Neural cell (in vitro differentiated cells): ENCODE measurements around the gene COL13A1. TPM values are rescaled to one million over a fixed set of nuclear protein-coding genes. Genes with fewer than 3 reads are reported as not detected.

Experiments
- H2AFZ ChIP-seq: fragments of 200-600, 300-800 bp; sonication (generic), shearing (Covaris generic); 2 replicates; pipeline ENCODE4 v1.6.0; 2014; ENCODE audit warnings: low read depth, mild to moderate bottlenecking, antibody characterized with exemption, low read length, moderate library complexity
- H3F3A ChIP-seq: fragments of 200-600 bp; shearing (Covaris generic); 2 replicates; pipeline ENCODE4 v1.6.1; 2016; ENCODE audit warnings: mild to moderate bottlenecking, moderate library complexity, mixed read lengths, antibody characterized with exemption, low read length; ENCODE audit not compliant: insufficient read depth, poor library complexity, severe bottlenecking
- H3K27ac ChIP-seq: fragments of 200-600, 300-800 bp; sonication (generic), shearing (Covaris generic); 2 replicates; pipeline ENCODE4 v1.5.1; 2014; ENCODE audit warnings: mild to moderate bottlenecking, low read length, moderate library complexity
- H3K27me3 ChIP-seq: fragments of 300-800, 200-600 bp; sonication (generic), shearing (Covaris generic); 2 replicates; pipeline ENCODE4 v1.6.0; 2014; ENCODE audit warnings: mild to moderate bottlenecking, low read depth, low read length, moderate library complexity; ENCODE audit not compliant: insufficient read depth
- H3K36me3 ChIP-seq: fragments of 300-800, 200-600 bp; sonication (generic), shearing (Covaris generic); 2 replicates; pipeline ENCODE4 v1.5.1; 2014; ENCODE audit warnings: mild to moderate bottlenecking, antibody characterized with exemption, low read length, moderate library complexity; ENCODE audit not compliant: insufficient read depth
- H3K4me2 ChIP-seq: fragments of 300-800, 200-600 bp; sonication (generic), shearing (Covaris generic); 2 replicates; pipeline ENCODE4 v1.6.0; 2014; ENCODE audit warnings: mild to moderate bottlenecking, low read length
- H3K4me3 ChIP-seq: fragments of 300-800, 200-600 bp; sonication (generic), shearing (Covaris generic); 2 replicates; pipeline ENCODE4 v1.5.1; 2014; ENCODE audit warnings: mild to moderate bottlenecking, low read length, moderate library complexity
- H3K79me2 ChIP-seq: fragments of 200-600 bp; shearing (Covaris generic); replicated peaks from 2 replicates; pipeline ENCODE4 v1.6.0; 2014; ENCODE audit warnings: mild to moderate bottlenecking, low read length, moderate library complexity; ENCODE audit not compliant: insufficient read depth
- H3K9ac ChIP-seq: fragments of 300-800, 200-600 bp; sonication (generic), shearing (Covaris generic); 2 replicates; pipeline ENCODE4 v1.6.1; 2016; ENCODE audit warnings: mild to moderate bottlenecking, low read length, mixed read lengths
- H3K9me2 ChIP-seq: fragments of 200-600 bp; shearing (Covaris generic); 2 replicates; pipeline ENCODE4 v1.6.1; 2016; ENCODE audit warnings: mild to moderate bottlenecking, low read length, mixed read lengths; ENCODE audit not compliant: insufficient read depth
- H3K9me3 ChIP-seq: fragments of 200-600, 300-800 bp; sonication (generic), shearing (Covaris generic); 2 replicates; pipeline ENCODE4 v1.6.1; 2016; ENCODE audit warnings: mild to moderate bottlenecking, mixed run types, low read length, moderate library complexity, mixed read lengths
- H4K20me1 ChIP-seq: fragments of 200-600 bp; shearing (Covaris generic); 2 replicates; pipeline ENCODE4 v1.6.1; 2016; ENCODE audit warnings: mild to moderate bottlenecking, mixed run types; ENCODE audit not compliant: insufficient read depth
- EP300 ChIP-seq: fragments of 450-650 bp; conservative IDR thresholded peaks from 2 replicates; pipeline ENCODE4 v1.6.1; 2014; ENCODE audit warnings: antibody characterized with exemption, mild to moderate bottlenecking, moderate library complexity; ENCODE audit not compliant: poor library complexity, severe bottlenecking
- EZH2 ChIP-seq: fragments of 200-600, 300-800 bp; shearing (Covaris generic), sonication (generic); IDR thresholded peaks from 2 replicates; pipeline ENCODE4 v1.6.1; 2014; ENCODE audit warnings: antibody characterized with exemption, low read length, borderline replicate concordance, mild to moderate bottlenecking; ENCODE audit not compliant: insufficient read depth, poor library complexity, severe bottlenecking
- MXI1 ChIP-seq: fragments of 450-650 bp; conservative IDR thresholded peaks from 2 replicates; pipeline ENCODE4 v1.6.1; 2014; ENCODE audit warnings: antibody characterized with exemption, mild to moderate bottlenecking; ENCODE audit not compliant: poor library complexity, severe bottlenecking
- POLR2AphosphoS5 ChIP-seq: IDR thresholded peaks from 2 replicates; pipeline ENCODE4 v1.6.1; 2012
- RAD21 ChIP-seq: fragments of 450-650 bp; conservative IDR thresholded peaks from 2 replicates; pipeline ENCODE4 v1.6.1; 2014; ENCODE audit warnings: antibody characterized with exemption, mild to moderate bottlenecking, moderate library complexity
- SMC3 ChIP-seq: fragments of 450-650 bp; conservative IDR thresholded peaks from 2 replicates; pipeline ENCODE4 v1.6.1; 2014; ENCODE audit warnings: antibody characterized with exemption, mild to moderate bottlenecking, moderate library complexity; ENCODE audit not compliant: poor library complexity
- TAF1 ChIP-seq: IDR thresholded peaks from 2 replicates; pipeline ENCODE4 v1.6.1; 2012; ENCODE audit warnings: low read depth
- polyA plus RNA-seq: library from polyadenylated mRNA; depleted of rRNA; stranded (reverse); fragments of >200 nt; gene quantifications from 2 replicates; pipeline ENCODE4 v1.2.3, GENCODE V29; 2014
- TF ChIP-seq, protein P1 (sequence below): IDR thresholded peaks from 2 replicates; pipeline ENCODE4 v1.6.1; 2012; ENCODE audit warnings: borderline replicate concordance
- TF ChIP-seq, protein P2 (sequence below): fragments of 450-650 bp; IDR thresholded peaks from 2 replicates; pipeline ENCODE4 v1.5.1; 2014; ENCODE audit warnings: antibody characterized with exemption, mild to moderate bottlenecking, moderate library complexity; ENCODE audit not compliant: poor library complexity, severe bottlenecking

COL13A1 gene
- polyA plus RNA-seq, 1 donor from 2014 or later: 4.7 TPM

DNA sequence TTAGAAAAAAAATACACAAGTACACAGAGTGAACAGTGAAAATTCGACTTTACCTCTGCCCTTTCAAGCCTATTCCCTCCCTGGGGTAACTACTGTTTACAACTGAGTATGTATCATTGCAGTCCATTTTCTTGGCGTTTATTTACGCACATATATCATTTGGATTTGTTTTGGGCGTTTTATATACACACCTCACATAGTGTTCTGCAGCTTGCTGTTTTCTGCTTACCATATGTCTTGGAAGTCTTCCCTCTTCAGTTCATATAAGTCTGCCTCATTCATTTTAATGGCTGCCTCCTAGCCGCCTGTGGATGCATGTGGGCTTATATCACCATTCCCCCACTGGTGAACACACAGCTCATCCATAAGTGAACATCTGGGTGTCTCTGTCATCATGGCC is 41.6 kb upstream of the COL13A1 start:
- no peak overlapping the region for H3K27ac ChIP-seq
- no peaks in the 10 kb centered on the region for H3F3A ChIP-seq
- TF ChIP-seq EZH2 (no peak), SMC3 (no peak), TAF1 (no peak), MXI1 (no peak), POLR2AphosphoS5 (no peak), RAD21 (no peak), EP300 (no peak)
- no peaks in the 10 kb centered on the region for H3K9me3 ChIP-seq
- no peaks in the 10 kb centered on the region for H3K9me2 ChIP-seq
- no peaks in the 10 kb centered on the region for H3K27me3 ChIP-seq
- H4K20me1 ChIP-seq: no peaks in the 10 kb centered on the region
- no peak overlapping the region for H3K9ac ChIP-seq
- H3K4me2 ChIP-seq: no peak overlapping the region
- H3K36me3 ChIP-seq: no peaks in the 10 kb centered on the region
- H3K79me2 ChIP-seq: no peaks in the 10 kb centered on the region
- no peak overlapping the region for H2AFZ ChIP-seq
- H3K4me3 ChIP-seq: no peak overlapping the region

DNA sequence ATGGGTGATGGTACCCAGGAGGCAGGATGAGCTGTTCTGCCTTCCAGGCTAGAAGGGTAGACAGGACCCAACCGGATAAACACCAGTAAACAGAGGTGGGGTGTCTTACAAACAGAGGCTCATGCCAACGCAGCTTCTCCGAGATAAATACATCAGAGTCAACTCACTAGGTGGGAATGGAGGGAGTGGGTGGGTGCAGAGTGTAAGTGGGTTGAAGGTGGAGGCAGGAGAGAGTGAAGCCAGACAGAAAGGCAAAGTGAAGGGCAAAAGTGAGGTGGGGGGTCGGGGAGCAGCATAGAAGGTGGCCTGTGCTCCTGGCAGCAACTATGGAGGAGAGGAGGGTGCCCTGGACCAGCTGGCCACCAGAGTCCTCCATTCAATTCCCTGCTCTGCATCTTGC is 40.4 kb upstream of the COL13A1 start:
- no peaks in the 10 kb centered on the region for H3K9me2 ChIP-seq

More for the DNA sequence above, 40.4 kb upstream of the COL13A1 start:
- Histone ChIP-seq H3K4me2 (no peak overlapping the region), H2AFZ (no peak overlapping the region), H3F3A (no peaks in the 10 kb centered on the region), H3K79me2 (no peaks in the 10 kb centered on the region), H3K27ac (no peak overlapping the region), H3K27me3 (no peaks in the 10 kb centered on the region), H3K36me3 (no peaks in the 10 kb centered on the region), H3K9me3 (no peaks in the 10 kb centered on the region), H4K20me1 (no peaks in the 10 kb centered on the region), H3K9ac (no peak overlapping the region), H3K4me3 (no peak overlapping the region)
- no peak for TF ChIP-seq EP300
- TF ChIP-seq TAF1: no peak
- TF ChIP-seq, protein P1, sequence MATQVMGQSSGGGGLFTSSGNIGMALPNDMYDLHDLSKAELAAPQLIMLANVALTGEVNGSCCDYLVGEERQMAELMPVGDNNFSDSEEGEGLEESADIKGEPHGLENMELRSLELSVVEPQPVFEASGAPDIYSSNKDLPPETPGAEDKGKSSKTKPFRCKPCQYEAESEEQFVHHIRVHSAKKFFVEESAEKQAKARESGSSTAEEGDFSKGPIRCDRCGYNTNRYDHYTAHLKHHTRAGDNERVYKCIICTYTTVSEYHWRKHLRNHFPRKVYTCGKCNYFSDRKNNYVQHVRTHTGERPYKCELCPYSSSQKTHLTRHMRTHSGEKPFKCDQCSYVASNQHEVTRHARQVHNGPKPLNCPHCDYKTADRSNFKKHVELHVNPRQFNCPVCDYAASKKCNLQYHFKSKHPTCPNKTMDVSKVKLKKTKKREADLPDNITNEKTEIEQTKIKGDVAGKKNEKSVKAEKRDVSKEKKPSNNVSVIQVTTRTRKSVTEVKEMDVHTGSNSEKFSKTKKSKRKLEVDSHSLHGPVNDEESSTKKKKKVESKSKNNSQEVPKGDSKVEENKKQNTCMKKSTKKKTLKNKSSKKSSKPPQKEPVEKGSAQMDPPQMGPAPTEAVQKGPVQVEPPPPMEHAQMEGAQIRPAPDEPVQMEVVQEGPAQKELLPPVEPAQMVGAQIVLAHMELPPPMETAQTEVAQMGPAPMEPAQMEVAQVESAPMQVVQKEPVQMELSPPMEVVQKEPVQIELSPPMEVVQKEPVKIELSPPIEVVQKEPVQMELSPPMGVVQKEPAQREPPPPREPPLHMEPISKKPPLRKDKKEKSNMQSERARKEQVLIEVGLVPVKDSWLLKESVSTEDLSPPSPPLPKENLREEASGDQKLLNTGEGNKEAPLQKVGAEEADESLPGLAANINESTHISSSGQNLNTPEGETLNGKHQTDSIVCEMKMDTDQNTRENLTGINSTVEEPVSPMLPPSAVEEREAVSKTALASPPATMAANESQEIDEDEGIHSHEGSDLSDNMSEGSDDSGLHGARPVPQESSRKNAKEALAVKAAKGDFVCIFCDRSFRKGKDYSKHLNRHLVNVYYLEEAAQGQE: no peak
- TF ChIP-seq RAD21: no peak
- TF ChIP-seq, protein P2, sequence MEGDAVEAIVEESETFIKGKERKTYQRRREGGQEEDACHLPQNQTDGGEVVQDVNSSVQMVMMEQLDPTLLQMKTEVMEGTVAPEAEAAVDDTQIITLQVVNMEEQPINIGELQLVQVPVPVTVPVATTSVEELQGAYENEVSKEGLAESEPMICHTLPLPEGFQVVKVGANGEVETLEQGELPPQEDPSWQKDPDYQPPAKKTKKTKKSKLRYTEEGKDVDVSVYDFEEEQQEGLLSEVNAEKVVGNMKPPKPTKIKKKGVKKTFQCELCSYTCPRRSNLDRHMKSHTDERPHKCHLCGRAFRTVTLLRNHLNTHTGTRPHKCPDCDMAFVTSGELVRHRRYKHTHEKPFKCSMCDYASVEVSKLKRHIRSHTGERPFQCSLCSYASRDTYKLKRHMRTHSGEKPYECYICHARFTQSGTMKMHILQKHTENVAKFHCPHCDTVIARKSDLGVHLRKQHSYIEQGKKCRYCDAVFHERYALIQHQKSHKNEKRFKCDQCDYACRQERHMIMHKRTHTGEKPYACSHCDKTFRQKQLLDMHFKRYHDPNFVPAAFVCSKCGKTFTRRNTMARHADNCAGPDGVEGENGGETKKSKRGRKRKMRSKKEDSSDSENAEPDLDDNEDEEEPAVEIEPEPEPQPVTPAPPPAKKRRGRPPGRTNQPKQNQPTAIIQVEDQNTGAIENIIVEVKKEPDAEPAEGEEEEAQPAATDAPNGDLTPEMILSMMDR: no peak
- no peak for TF ChIP-seq POLR2AphosphoS5
- TF ChIP-seq EZH2: no peak
- no peak for TF ChIP-seq MXI1
- TF ChIP-seq SMC3: no peak
